GM20431 (cell line): ENCODE results near the gene CSTPP1.
"Not testable (repeated sequence)": the region's sequence is repeated elsewhere in the genome, so short reads cannot be mapped to it uniquely, and the experiment has no call there.

ENCODE experiments used
- in situ Hi-C: fragments of 300-500 bp; cut with MseI, MboI; formaldehyde crosslinking; loops from one replicate; pipeline ENCODE4 v1.15.0; 2020; ENCODE audit warnings: low sequenced_read_pairs; ENCODE audit not compliant: unreplicated experiment

The CSTPP1 gene

DNA sequence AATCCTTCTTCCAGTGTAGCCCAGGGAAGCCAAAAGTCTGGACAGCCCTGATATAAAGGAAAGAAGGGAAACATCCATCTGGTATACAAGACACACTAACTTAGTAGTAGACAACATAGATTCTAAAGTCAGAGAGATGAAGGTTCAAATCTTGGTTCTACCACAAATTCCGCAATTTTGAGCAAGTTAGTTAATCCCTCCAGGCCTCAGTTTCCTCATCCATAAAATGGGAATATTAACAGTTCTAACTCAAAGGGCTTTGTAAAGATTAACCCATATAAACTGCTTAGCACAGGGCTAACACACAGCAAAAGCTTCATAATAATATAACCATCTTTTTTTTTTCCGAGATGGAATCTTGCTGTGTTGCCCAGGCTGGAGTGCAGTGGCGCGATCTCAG lies 29.0 kb upstream of the CSTPP1 start:
- in situ Hi-C loops, result no loop called here

DNA sequence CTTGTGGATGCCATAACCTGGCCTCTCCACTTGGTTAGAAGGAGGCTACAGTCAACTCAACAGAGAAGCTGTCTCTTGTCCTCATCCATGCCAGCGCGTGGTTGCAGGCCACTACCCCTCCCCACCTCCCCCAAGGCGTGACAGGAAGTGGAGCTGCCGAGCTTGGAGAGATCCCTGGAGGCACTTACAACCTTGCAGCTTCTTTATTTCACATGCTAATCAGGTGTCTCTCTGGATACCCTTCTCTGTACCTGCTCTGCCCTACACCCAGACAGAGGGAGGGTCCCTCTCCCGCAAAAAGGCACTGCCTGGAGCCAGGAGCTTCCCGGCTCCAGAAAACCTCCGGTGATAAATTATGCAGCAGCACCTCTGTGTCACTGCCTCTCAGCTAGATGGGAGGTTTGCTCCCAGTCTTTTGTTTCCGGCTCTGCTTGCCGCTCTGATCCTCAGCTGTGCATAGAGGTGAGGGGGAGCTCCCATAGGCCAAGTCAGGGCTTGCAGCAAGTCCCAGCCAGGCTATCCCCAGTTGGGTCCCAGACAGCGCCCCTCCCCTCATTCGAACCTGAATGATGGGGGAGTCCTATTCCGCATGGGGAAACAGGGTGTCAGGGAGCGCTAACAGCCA lies 23.9 kb upstream of the CSTPP1 start:
- in situ Hi-C loops, result no loop called here

DNA sequence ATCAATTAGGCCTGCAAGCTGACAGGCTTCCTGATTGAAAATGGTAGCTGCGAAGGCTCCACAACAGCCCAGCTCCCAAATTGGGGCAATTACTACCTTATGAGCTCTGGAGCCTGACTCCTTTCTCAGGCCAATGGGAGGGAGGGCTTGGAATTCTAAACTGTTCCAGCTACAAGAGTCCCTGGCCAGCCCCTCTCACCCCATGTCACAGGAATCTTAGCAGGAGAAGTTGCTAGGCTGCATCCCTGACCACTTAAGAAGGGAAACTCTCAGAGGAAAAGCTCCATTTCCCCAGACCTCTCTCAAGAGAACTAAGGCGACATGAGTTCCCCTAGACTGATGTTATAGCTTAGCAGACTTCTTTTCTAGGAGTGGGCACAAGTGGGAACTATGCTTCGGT lies 23.1 kb upstream of the CSTPP1 start:
- in situ Hi-C loops, result no loop called here

DNA sequence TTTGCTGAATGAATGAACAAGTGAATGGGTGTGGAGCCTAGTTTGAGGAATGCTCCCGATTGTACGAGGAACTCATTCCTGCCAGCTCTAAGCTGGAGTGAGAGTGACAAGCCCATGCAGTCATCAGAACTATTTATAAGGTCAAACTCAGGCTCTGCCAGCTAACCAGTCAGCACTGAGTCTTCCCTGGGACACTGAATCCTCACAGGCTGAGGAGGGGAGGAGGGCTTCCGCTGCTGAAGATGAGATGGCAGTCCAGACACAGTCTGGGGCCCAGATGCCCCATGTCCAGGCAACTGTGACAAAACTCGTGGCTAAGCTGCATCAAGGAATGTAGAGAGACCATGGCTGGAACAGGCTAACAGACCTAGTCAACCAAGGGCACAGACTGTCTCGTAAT lies 22.2 kb upstream of the CSTPP1 start:
- in situ Hi-C loops, result no loop called here

DNA sequence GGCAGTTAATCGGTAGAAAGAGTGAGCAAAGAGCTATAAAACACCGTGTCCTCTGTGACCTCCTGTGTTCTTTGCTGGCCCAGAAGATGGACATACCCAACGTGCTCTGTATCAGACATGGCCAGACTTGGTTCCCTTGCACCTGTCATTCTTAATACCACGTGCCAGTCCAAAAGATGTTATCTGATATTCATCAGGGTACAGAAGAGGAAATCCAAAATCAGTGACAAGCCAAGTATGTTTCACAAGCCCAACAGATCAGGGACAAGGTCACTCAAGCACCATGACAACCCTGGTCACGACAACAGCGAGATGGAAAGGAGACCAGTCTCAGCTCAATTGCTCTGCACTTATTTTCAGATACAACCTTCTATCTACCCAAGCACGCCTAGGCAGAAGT lies 21.7 kb upstream of the CSTPP1 start:
- in situ Hi-C loops, result no loop called here

DNA sequence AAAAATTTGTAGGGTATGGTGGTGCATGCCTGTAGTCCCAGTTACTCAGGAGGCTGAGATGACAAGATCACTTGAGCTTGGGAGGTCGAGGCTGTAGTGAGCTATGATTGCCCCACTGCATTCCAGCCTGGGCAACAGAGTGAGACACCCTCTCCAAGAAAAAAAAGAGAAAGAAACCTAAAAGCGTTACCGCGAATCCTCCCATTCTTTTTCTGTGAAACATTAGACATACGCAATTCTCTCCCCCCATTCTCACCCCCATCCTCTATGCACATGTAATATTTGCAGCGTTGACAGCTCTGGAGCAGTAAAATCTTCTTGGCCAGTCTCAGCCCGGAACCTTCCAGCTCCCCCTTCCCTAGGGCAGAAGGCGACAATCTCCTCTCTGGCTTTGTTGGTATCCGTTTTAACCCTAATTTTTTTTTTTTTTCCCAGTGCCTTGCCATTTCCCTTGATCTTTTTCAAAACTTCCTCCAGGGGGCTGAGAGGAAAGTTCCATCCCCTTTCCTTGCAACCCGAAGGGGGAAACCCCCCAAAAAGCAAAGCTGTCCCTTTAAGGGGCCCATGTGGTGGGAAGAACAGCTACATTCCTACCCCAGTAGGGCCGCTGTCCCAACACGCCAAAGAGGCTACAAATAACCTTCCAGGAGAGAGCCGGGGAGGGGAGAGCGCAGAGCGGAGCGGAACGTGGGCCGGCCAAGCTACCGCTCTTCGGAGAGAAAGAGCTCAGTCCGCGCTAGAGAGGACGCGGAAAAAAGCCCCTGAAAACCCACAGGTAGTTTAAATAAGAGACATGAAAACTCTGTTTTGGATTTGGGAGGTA lies 20.1 kb upstream of the CSTPP1 start:
- in situ Hi-C loops, result no loop called here

DNA sequence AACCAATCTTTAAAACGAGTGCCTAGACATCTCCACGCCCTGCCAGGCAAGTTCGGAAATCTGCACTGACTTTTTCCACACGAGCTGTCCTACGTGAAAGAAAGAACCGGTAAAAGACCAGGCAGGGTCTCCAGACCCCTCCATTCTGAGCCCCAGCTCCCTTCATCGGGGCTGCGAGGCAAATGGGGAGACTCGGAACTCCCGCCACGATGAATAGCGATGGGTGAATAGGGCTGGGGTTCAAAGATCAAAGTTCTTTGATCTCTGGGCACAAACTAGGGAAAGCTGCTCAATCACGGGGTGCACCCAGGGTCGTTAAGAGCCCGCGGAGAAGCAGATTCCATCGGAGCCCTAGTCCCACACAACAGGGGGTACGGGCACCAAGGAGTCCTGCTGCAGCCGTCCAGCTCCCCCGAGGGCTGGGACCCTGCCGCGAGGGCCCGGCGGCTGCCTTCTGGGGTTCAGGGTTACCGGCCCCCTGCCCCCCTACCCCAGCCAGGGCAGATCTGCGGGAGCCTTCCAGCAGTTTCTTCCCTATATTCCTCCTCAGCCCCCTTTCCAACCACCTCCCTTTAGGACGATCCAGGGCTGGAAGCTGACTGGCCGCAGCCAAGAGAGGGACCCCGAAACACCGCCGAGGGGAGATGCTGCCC lies 19.3 kb upstream of the CSTPP1 start:
- in situ Hi-C loops, result no loop called here

DNA sequence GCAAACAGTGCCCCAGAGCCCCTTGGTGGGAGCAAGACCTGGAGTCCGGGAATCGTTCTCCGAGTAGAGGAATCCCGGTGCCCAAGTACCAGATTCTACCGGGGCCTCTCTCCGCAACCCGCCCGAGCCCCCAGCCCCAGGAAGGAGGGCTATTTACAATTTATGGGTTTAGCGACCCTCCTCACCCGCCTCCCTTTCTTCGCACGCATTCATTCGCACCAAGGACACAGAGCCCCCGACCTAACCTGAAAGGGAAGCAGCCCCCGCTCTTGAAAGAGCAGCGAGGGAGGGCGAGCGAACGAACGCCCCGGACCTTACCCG lies 18.8 kb upstream of the CSTPP1 start:
- in situ Hi-C loops, result no loop called here

DNA sequence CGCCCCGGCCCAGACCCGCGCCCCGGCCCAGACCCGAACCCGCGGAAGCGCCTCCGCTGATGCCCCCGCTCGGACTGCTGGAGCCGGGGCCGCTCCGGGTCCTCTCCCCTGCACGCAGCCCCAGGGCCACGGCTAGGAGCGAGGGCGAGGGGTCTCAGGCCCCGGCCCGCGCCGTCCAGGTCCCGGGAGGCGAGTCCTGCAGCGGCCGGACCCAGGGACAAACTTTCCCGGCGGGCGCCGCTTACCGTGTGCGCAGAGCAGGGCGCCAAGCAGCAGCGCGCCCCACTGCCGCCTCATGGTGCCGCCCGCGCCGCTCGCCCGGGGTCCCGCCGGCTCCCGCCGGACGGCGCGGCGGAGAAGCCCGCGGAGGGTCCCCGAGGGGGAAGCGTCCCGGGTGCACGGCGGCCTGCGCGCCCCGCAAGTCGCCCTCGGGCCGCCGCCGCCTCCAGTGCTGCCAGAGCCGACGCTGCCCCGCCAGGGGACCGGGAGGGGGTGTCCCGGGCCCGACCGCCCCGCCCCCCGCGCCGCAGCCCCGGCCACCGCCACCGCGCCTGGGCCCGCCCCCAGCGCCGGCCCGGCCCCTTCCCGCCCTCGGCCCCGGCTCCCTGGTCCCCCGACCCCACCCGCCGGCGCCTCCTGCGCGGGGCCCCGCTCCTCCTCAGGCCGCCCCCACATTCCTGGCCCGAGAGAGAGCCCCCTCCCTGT lies 18.3 kb upstream of the CSTPP1 start, which contains the start of gene LRP4:
TSS of gene LRP4 (minus strand) at position 468 of the 705 bp plus-strand sequence. CDS start at position 297, 171 bp downstream.
- in situ Hi-C loops, result no loop called here

DNA sequence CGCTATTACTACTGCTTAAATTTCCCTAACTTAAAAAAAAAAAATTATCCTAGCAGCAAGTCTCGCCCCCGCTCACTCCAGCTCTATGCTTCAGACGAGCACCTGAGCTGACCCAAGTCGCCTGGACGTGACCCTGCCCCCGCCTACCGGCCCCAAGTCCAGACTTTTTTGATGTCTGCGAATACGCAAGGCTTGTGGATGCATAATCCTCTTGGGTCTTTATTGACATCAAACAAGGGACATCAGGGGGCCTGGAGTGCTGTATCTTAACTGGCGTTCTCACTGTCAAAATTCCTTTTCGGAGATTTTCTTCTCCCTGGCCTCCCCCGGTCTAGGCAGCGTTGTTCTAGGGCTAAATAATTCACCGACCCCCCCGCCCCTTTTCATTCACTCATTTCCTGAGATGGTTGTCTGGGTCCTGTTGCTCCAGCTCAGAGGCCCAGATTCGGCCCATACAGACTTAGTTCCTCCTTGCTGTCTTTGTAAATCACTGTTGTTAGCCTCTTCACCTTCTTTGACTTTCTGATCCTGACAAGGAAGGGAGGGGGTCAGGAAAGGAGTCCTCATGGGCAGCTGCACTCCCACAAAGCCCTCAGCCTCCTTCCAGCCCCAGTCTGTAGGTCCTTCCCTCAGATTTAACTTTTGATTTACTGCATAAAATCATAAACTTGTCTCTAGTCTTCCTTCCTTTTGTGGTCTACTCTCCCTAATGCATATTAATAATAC lies 17.6 kb upstream of the CSTPP1 start:
- in situ Hi-C loops, result no loop called here

DNA sequence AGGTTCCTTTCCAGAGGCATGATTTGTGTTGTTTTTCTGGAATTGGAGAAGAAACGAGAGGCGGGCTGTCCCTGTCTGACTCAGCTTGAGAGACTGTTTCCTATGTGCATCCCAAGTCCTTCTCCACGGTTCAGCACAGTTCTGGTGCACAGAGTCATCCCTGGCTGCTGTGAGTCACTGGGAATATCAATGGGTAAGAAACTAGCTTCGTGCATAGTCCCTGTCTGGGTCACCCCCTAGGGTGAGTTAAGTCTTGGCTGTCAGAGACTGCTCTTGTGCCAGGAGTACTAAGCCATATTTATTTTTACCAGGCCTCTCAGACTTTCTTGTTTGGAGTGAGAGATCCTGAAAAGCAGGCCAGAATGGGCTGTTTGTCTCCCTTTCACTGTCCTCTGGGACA lies 15.8 kb upstream of the CSTPP1 start:
- in situ Hi-C loops, result no loop called here

DNA sequence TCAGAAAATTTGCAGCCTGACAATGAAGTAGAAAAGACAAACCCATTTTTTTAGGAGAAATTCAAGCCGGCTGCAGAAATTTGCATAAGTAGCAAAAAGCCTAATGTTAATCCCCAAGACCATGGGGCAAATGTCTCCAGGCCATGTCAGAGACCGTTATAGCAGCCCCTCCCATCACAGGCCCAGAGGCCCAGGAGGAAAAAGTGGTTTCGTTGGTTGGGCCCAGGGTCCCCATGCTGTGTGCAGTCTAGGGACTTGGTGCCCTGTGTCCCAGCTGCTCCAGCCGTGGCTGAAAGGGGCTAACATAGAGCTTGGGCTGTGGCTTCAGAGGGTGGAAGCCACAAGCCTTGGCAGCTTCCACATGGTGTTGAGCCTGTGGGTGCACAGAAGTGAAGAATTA lies 8.6 kb upstream of the CSTPP1 start:
- in situ Hi-C loops, result not testable (repeated sequence)

DNA sequence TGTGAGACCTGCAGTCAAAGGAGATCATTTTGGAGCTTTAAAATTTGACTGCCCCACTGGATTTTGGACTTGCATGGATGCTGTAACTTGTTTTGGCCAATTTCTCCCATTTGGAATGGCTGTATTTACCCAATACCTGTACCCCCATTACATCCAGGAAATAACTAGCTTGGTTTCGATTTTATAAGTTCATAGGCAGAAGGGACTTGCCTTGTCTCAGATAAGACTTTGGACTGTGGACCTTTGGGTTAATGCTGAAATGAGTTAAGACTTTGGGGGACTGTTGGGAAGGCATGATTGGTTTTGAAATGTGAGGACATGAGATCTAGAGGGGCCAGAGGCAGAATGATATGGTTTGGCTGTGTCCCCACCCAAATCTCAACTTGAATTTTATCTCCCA lies 7.9 kb upstream of the CSTPP1 start:
- in situ Hi-C loops, result not testable (repeated sequence)

DNA sequence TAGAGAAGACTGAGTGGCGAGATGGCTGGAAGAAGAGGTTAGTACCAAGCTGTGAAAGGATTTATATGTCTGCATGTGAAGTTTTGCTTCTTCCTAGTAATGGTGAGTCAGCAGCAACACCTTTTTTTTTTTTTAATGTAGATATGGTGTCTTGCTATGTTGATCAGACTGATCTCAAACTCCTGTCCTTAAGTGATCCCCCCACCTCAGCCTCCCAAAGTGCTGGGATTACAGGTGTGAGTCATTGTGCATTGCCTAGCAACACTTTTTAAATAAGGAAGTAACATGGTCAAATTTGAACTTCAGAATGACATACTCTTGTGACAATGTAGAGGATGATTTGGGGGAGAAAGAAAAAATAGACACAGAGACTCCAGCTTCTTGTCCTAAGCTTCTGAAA lies 6.5 kb upstream of the CSTPP1 start:
- in situ Hi-C loops, result no loop called here

DNA sequence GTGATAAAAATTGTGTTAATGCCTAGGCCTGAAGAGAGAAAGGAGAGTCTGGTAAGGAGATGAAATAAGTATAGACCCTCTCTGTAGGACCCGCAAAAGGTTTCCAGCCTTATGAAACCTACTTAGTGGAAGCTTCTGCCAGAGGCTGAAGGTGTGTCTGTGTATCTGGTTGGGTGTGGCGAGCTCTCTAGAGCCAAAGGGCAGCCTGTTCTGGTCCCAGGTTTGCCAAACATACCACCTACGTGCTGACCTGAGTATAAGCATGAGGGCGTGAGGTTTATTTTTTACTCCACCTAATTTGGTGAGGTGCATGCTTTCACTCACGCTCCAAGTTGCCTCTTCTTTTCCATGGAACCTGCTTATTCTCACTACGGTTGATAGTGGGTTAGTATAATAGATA lies 5.6 kb downstream of the CSTPP1 start:
- in situ Hi-C loops, result no loop called here

DNA sequence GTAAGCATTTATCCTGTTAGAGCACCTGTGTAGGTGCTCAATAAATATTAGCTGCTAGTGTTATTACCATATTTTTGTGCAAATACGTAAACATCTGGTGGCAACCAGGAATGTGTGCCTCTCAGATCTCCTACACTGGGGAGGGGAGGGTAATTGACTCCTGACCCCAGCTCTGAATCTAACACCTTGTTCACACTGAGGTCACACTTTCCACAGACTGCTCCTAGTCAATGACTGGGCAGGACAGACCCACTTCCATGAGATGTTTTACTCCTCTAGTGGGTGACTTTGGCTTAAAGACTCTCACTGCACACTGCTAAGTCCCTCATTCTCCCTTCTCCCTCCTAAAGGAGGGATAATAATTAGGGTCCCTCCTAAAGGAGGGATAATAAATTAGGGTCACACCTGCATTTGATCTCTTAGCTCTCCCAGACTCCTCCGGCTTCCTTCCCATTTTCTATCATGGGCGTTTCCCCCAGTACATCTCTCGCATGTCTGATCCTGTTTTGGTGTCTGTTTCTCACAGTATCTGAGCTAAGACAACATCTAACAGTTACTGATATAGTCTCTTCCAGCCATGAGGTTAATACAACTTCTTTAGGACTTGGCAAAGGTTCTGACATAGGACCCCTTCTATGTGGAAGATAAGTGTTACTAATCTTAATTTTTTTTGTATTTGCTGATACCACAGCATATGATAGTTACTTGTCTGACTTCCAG lies 8.0 kb downstream of the CSTPP1 start:
- in situ Hi-C loops, result no loop called here

DNA sequence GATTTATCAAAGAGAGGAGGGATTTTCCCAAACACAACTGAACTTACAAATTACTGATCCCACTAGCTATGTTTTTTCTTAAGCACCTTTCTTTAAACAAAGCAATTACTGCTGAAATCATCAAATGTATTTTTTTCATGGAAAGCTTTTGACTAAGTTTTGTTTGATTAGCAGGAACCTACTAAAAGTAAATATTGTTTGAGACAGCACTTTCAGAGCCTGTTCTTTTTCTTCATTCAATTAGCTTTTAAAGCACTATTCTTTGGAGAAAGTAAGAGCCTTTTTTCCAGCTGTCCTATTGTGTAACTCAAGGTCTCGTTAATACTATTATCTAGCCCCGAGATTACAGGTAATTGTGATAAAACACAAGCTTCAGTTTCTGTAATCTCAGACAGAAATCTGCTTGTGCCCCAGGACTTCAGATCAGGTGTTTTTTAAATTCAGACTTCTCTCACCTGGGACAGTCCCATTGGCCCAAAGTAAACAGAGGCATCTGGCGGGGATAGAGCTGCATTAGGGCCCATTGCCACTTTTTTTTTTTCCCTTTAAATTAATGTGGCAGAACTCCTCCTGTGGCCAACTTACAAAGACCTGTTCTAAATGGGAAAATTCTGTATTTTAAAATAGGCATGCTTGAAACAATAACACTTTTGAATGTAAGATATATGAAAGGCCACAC lies 11.0 kb downstream of the CSTPP1 start:
- in situ Hi-C loops, result no loop called here

DNA sequence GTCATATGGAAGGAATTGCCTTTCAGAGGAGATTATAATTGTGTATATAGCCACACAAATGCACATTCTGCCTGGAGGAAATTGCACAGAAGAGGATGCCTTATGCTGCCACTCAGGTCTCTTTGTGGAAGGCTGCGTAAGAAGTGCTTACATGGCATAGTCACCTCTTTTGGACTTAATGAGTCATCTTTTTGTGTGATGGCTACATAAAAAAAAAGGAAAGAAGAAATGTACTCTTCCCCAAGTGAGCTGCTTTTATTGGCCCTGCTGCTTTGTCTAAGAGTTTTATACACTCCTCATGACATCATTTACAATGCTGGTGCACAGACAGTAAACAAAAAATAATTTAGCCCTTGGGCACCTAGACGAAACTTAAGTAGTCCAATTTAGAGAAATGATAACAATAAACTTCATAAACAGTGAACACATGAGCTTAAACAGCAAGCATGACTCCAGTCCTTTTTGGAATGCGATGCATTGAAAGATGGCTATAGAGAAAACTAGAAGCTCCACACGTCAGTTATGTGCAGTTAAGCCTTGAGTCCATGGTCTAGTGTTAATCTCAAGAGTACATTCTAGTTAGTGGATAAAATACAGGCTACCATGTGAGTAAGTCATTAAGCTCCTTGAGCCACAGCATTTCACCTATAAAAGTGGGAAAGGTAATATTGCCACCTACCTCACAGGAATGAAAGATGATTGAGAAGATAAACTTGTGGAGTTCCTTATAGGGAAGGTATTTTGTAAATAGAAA lies 12.0 kb downstream of the CSTPP1 start:
- in situ Hi-C loops, result no loop called here
